Subcutaneous adipose tissue (tissue), 4 donors: ENCODE results near the gene THRA. TPM values are rescaled to one million over a fixed set of nuclear protein-coding genes. Genes with fewer than 3 reads are reported as not detected.

Experiments used
- total RNA-seq, 4 donors: library from RNA; depleted of rRNA; stranded (reverse); fragments of >200 nt; gene quantifications; one replicate each; pipeline ENCODE4 v1.1.0, GENCODE V29; 2016
- TF ChIP-seq, protein P1 (sequence below): fragments of 450-650 bp; IDR thresholded peaks from one replicate; pipeline ENCODE4 v1.5.1; 2016; ENCODE audit warnings: low read depth, mild to moderate bottlenecking, control low read depth, antibody characterized with exemption, moderate library complexity

Gene THRA
- total RNA-seq: 10 to 100 TPM; 35.7 to 81.2 (median 47.1) TPM

GRCh38 chr17:40062329-40063186, at the start of gene THRA:
Gene THRA (plus strand): TSS chr17:40062965. CDS start chr17:40074489, 11,524 bp downstream.
- TF ChIP-seq, protein P1, sequence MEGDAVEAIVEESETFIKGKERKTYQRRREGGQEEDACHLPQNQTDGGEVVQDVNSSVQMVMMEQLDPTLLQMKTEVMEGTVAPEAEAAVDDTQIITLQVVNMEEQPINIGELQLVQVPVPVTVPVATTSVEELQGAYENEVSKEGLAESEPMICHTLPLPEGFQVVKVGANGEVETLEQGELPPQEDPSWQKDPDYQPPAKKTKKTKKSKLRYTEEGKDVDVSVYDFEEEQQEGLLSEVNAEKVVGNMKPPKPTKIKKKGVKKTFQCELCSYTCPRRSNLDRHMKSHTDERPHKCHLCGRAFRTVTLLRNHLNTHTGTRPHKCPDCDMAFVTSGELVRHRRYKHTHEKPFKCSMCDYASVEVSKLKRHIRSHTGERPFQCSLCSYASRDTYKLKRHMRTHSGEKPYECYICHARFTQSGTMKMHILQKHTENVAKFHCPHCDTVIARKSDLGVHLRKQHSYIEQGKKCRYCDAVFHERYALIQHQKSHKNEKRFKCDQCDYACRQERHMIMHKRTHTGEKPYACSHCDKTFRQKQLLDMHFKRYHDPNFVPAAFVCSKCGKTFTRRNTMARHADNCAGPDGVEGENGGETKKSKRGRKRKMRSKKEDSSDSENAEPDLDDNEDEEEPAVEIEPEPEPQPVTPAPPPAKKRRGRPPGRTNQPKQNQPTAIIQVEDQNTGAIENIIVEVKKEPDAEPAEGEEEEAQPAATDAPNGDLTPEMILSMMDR: no peak

DNA sequence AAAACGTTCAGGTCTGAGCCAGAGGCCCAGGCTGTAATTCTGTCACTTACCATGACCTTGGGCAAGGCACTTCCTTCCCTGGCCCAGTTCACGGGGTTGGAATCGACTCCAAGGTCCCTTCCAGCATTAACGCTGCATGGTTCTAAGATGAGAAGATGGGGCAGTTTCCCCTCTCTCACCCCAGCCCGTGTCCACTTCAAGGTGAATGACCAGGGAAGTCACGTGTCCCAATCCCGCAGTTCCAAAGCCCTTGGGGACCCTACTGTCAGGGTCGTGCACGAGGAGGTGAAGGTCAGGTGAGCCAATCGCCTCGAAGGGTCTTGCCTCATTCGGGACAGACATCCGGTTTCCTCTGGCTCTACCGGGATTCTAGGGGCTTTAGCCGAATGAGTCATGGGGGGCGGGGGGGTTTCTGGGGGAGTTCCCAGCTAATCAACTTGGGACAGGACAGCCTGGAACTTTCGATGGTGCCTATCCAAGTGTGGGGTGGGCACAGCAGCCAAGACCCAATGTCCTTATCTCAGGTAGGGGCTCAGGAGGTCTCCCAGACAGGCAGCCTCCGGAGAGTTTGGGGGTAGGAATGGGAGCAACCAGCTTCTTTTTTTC, 48.3 kb upstream of the THRA start:
- TF ChIP-seq, protein P1: no peak

GRCh38 chr17:40015005-40015997, 47.5 kb upstream of the THRA start, which contains the start of gene CSF3:
Gene CSF3 (plus strand): TSS chr17:40015440. CDS start chr17:40015475, 35 bp downstream.
- TF ChIP-seq, protein P1: no peak

DNA sequence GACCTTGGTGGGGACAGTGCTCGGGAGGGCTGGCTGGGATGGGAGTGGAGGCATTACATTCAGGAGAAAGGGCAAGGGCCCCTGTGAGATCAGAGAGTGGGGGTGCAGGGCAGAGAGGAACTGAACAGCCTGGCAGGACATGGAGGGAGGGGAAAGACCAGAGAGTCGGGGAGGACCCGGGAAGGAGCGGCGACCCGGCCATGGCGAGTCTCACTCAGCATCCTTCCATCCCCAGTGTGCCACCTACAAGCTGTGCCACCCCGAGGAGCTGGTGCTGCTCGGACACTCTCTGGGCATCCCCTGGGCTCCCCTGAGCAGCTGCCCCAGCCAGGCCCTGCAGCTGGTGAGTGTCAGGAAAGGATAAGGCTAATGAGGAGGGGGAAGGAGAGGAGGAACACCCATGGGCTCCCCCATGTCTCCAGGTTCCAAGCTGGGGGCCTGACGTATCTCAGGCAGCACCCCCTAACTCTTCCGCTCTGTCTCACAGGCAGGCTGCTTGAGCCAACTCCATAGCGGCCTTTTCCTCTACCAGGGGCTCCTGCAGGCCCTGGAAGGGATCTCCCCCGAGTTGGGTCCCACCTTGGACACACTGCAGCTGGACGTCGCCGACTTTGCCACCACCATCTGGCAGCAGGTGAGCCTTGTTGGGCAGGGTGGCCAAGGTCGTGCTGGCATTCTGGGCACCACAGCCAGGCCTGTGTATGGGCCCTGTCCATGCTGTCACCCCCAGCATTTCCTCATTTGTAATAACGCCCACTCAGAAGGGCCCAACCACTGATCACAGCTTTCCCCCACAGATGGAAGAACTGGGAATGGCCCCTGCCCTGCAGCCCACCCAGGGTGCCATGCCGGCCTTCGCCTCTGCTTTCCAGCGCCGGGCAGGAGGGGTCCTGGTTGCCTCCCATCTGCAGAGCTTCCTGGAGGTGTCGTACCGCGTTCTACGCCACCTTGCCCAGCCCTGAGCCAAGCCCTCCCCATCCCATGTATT, 46.5 kb upstream of the THRA start:
- TF ChIP-seq, protein P1: no peak

GRCh38 chr17:40017422-40018080, 45.2 kb upstream of the THRA start:
- TF ChIP-seq, protein P1: no peak
